HepG2 (cell line): ENCODE results near the gene CTNNA3. TPM values are rescaled to one million over a fixed set of nuclear protein-coding genes. Genes with fewer than 3 reads are reported as not detected.

ENCODE experiments used
- ATAC-seq: fragments of 200-7000 bp; cut with Tn5 transposase; 3 replicates; pipeline ENCODE4 v1.9.1; 2020; ENCODE audit warnings: mild to moderate bottlenecking, moderate library complexity
- BruUV-seq: library from RNA; stranded (reverse); fragments of 400-500 nt; replicated peaks from 2 replicates; lab custom pipeline; 2021; lab: Mats Ljungman, UMichigan
- CTCF ChIA-PET: fragments of 300-600 bp; formaldehyde crosslinking; extraction: SDS; loops from one replicate; lab custom pipeline; 2021; ENCODE audit warnings: low total read pairs, inconsistent platforms, low intra/inter-chr PET ratio; lab: Yijun Ruan, JAX
- POLR2A ChIA-PET: fragments of 350-600 bp; sonication (Branson Sonifier 250); formaldehyde crosslinking; loops from one replicate; lab custom pipeline; 2020; ENCODE audit warnings: antibody characterized with exemption, inconsistent platforms; lab: Yijun Ruan, JAX
- DNase-seq: peaks from one replicate; pipeline ENCODE4 v3.0.0-alpha.2; 2015; ENCODE audit warnings: low spot score
- FAIRE-seq: peaks from 3 replicates; lab custom pipeline; 2011; peaks lifted over from hg19 to GRCh38; lab: Jason Lieb, UNC
- H2AFZ ChIP-seq: one replicate; pipeline ENCODE4 v1.6.1; 2011; ENCODE audit warnings: low read length, inconsistent platforms
- H3K27ac ChIP-seq: fragments of 300-600 bp; 3 replicates; pipeline ENCODE4 v1.8.0; 2011; ENCODE audit warnings: mixed run types, mild to moderate bottlenecking, mixed read lengths, low read length, inconsistent platforms; ENCODE audit not compliant: insufficient read depth; ENCODE audit errors: extremely low read length
- H3K27me3 ChIP-seq, 2 experiments: fragments of 200-600 bp in 1 of 2; 2 replicates in 1 of 2; 3 replicates in 1 of 2; pipeline versions ENCODE4 v1.6.0 to v1.8.0; 2011; ENCODE audit warnings: low read length in 2 of 2, mild to moderate bottlenecking in 2 of 2, moderate library complexity in 2 of 2, inconsistent platforms in 1 of 2; ENCODE audit not compliant: insufficient read depth in 2 of 2, control insufficient read depth in 1 of 2
- H3K36me3 ChIP-seq, 2 experiments: fragments of 200-600 bp in 1 of 2; replicated peaks in 1 of 2; 2 replicates in 1 of 2; 3 replicates in 1 of 2; pipeline versions ENCODE4 v1.5.1 to v1.8.0; 2011; ENCODE audit warnings: low read length in 2 of 2, inconsistent platforms in 1 of 2; ENCODE audit not compliant: insufficient read depth in 2 of 2, control insufficient read depth in 1 of 2
- H3K4me1 ChIP-seq: 2 replicates; pipeline ENCODE4 v1.5.1; 2012; ENCODE audit warnings: low read length, inconsistent platforms; ENCODE audit not compliant: insufficient read depth
- H3K4me2 ChIP-seq: 2 replicates; pipeline ENCODE4 v1.6.0; 2011; ENCODE audit warnings: low read depth, low read length, inconsistent platforms
- H3K4me3 ChIP-seq, 3 experiments: fragments of 200-600 bp in 1 of 3; sonication (generic), shearing (Covaris generic) in 1 of 3; replicated peaks in 1 of 3; 2 replicates each; pipeline ENCODE4 v1.5.1; 2011 to 2016; ENCODE audit warnings: low read length in 3 of 3, inconsistent platforms in 2 of 3, low read depth in 2 of 3, mild to moderate bottlenecking in 2 of 3, control low read depth in 1 of 3, mixed read lengths in 1 of 3; ENCODE audit not compliant: insufficient read depth in 1 of 3
- H3K79me2 ChIP-seq: one replicate; pipeline ENCODE4 v1.6.1; 2011; ENCODE audit warnings: low read length, inconsistent platforms; ENCODE audit not compliant: insufficient read depth
- H3K9ac ChIP-seq: 2 replicates; pipeline ENCODE4 v1.6.0; 2011; ENCODE audit warnings: mild to moderate bottlenecking, low read depth, low read length, inconsistent platforms; ENCODE audit not compliant: insufficient read depth
- H3K9me3 ChIP-seq: 2 replicates; pipeline ENCODE4 v1.5.1; 2012; ENCODE audit warnings: mild to moderate bottlenecking, low read length
- H4K20me1 ChIP-seq: 2 replicates; pipeline ENCODE4 v1.6.0; 2011; ENCODE audit warnings: inconsistent platforms, mild to moderate bottlenecking, low read length, moderate library complexity; ENCODE audit not compliant: insufficient read depth
- ATF3 ChIP-seq: sonication (generic); formaldehyde crosslinking; IDR thresholded peaks from 2 replicates; pipeline ENCODE4 v1.4.0; 2020; ENCODE audit warnings: missing genetic modification reagents
- DDIT3 ChIP-seq: sonication (generic); formaldehyde crosslinking; IDR thresholded peaks from 2 replicates; pipeline ENCODE4 v1.4.0; 2020; ENCODE audit warnings: mild to moderate bottlenecking, missing genetic modification reagents
- HMGA1 ChIP-seq: sonication (generic); formaldehyde crosslinking; conservative IDR thresholded peaks from 2 replicates; pipeline ENCODE4 v1.4.0; 2020; ENCODE audit warnings: missing genetic modification reagents
- MBD4 ChIP-seq: IDR thresholded peaks from 2 replicates; pipeline ENCODE4 v1.6.1; 2012; ENCODE audit warnings: low read length, inconsistent platforms, borderline replicate concordance
- MYC ChIP-seq: sonication (generic); formaldehyde crosslinking; IDR thresholded peaks from 2 replicates; pipeline ENCODE4 v1.9.0; 2021; ENCODE audit warnings: missing genetic modification reagents, borderline replicate concordance
- PRDM4 ChIP-seq: sonication (generic); formaldehyde crosslinking; IDR thresholded peaks from 2 replicates; pipeline ENCODE4 v1.9.0; 2021; ENCODE audit warnings: missing genetic modification reagents, borderline replicate concordance
- SETDB1 ChIP-seq: sonication (generic); formaldehyde crosslinking; IDR thresholded peaks from 2 replicates; pipeline ENCODE4 v1.5.1; 2020; ENCODE audit warnings: missing genetic modification reagents, mild to moderate bottlenecking, borderline replicate concordance
- ZNF253 ChIP-seq: sonication (generic); formaldehyde crosslinking; IDR thresholded peaks from 2 replicates; pipeline ENCODE4 v1.8.0; 2022; ENCODE audit warnings: mild to moderate bottlenecking, missing genetic modification reagents, borderline replicate concordance
- ZNF780A ChIP-seq: sonication (generic); formaldehyde crosslinking; IDR thresholded peaks from 2 replicates; pipeline ENCODE4 v1.8.0; 2022; ENCODE audit warnings: mild to moderate bottlenecking, missing genetic modification reagents, moderate library complexity
- WGBS: methylation state at CpG from one replicate; pipeline ENCODE4 v1.1.6; 2017; ENCODE audit warnings: low lambda C conversion rate; 5-methylcytosine and 5-hydroxymethylcytosine counted together
- in situ Hi-C: cut with HindIII; loops from 2 replicates; pipeline ENCODE4 v1.10.0; 2017; ENCODE audit warnings: low pct_unique_long_range_greater_than_20kb; ENCODE audit not compliant: extremely low pct_ligation_motif_present
- intact Hi-C: fragments of 100-400 bp; cut with micrococcal nuclease; formaldehyde crosslinking; loops from one replicate; pipeline ENCODE4 v1.10.0; 2022; ENCODE audit not compliant: unreplicated experiment
- polyA plus RNA-seq, 8 experiments: library from polyadenylated mRNA; depleted of rRNA in 3 of 8; stranded (reverse) in 7 of 8; unstranded in 1 of 8; fragments of >200 nt; fragmentation: Illumina TruSeq in 4 of 8; extraction: Trizol in 4 of 8; gene quantifications; 2 replicates each; pipeline versions ENCODE4 v1.2.1 to v1.2.3, GENCODE V29; 2011 to 2016; ENCODE audit warnings: low read depth in 4 of 8, missing spikeins in 1 of 8, mixed read lengths in 1 of 8; ENCODE audit not compliant: insufficient read depth in 1 of 8
- total RNA-seq, 5 experiments: library from RNA; depleted of rRNA; stranded (reverse); fragments of >200 nt; fragmentation: Illumina TruSeq; extraction: Trizol; gene quantifications; 2 replicates each; pipeline ENCODE4 v1.2.3, GENCODE V29; 2016; ENCODE audit warnings: low read depth in 1 of 5
- TF ChIP-seq, protein P1 (sequence below): IDR thresholded peaks from 2 replicates; pipeline ENCODE4 v1.6.1; 2016; ENCODE audit warnings: missing compliant biosample characterization, missing genetic modification reagents, borderline replicate concordance
- TF ChIP-seq, protein P2 (sequence below): sonication (generic); formaldehyde crosslinking; IDR thresholded peaks from 2 replicates; pipeline ENCODE4 v1.5.1; 2020; ENCODE audit warnings: missing genetic modification reagents, mild to moderate bottlenecking, borderline replicate concordance

The CTNNA3 gene
- total and polyA plus RNA-seq, 2 of the 13 experiments (the other 11 are each of a cell fraction or from before 2014, with no cell fraction given), result not detected

- H3K9ac ChIP-seq, result no peak overlapping the region
- intact Hi-C loops (no loop called here), in situ Hi-C loops (no loop called here)
- H3K4me3 ChIP-seq, result no peak overlapping the region
- no peaks in the 10 kb centered on the region for H3K36me3 ChIP-seq
- H3K4me2 ChIP-seq, result no peak overlapping the region
- no peak for DNase-seq
- POLR2A ChIA-PET, result no interaction called here
- H3K27ac ChIP-seq, result no peak overlapping the region
- no peaks in the 10 kb centered on the region for H3K79me2 ChIP-seq
- CTCF ChIA-PET, result no interaction called here
- H2AFZ ChIP-seq, result no peak overlapping the region
- H3K9me3 ChIP-seq, result no peaks in the 10 kb centered on the region
- no peaks in the 10 kb centered on the region for H3K27me3 ChIP-seq
- no peak for ATAC-seq
- WGBS, result 2% methylated on average over 2 of the region's 2 CpGs
- H3K4me1 ChIP-seq, result no peaks in the 10 kb centered on the region
- H4K20me1 ChIP-seq, result no peaks in the 10 kb centered on the region
- FAIRE-seq, result no peak
- no peak for TF ChIP-seq HMGA1
- no TSS peak for BruUV-seq
These were observed 972.2 kb downstream of the CTNNA3 start for GRCh38 chr10:66723608-66724400.

DNA sequence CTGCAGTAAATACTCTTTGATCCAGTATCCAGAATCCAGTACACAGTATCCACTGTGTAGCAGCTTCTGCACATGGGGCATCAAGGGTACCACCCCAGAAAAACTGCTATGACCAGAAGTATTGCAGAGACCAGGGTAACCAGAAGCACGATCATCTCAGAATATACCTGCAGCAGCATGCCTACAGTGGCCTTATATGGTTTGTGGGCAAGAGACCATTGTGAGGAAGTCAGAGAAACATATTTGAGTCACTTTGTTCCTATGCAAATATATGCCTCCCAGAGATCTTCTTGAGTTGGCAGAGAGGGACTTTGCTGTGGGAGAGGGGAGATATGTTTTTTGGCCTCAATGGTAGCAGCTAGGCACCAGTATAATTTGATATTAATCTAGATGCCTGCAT is 976.5 kb downstream of the CTNNA3 start:
- intact Hi-C loops (no loop called here), in situ Hi-C loops (no loop called here)
- H4K20me1 ChIP-seq, result no peaks in the 10 kb centered on the region
- no peak overlapping the region for H3K4me2 ChIP-seq
- H3K9ac ChIP-seq, result no peak overlapping the region
- BruUV-seq, result no TSS peak
- no peak overlapping the region for H2AFZ ChIP-seq
- H3K9me3 ChIP-seq, result no peaks in the 10 kb centered on the region
- H3K36me3 ChIP-seq, result no peaks in the 10 kb centered on the region
- DNase-seq (no peak), FAIRE-seq (no peak), ATAC-seq (no peak)
- no peaks in the 10 kb centered on the region for H3K4me1 ChIP-seq
- H3K79me2 ChIP-seq, result no peaks in the 10 kb centered on the region
- H3K4me3 ChIP-seq, result no peak overlapping the region
- no peak overlapping the region for H3K27ac ChIP-seq
- no peaks in the 10 kb centered on the region for H3K27me3 ChIP-seq
- WGBS, result 0% methylated on average over 1 of the region's 1 CpG
- POLR2A ChIA-PET, result no interaction called here
- CTCF ChIA-PET, result no interaction called here
- no peak for TF ChIP-seq ATF3 (CRISPR knock-in tag)
- TF ChIP-seq PRDM4 (CRISPR knock-in tag), result no peak
- no peak for TF ChIP-seq DDIT3 (CRISPR knock-in tag)
- TF ChIP-seq, protein P1, sequence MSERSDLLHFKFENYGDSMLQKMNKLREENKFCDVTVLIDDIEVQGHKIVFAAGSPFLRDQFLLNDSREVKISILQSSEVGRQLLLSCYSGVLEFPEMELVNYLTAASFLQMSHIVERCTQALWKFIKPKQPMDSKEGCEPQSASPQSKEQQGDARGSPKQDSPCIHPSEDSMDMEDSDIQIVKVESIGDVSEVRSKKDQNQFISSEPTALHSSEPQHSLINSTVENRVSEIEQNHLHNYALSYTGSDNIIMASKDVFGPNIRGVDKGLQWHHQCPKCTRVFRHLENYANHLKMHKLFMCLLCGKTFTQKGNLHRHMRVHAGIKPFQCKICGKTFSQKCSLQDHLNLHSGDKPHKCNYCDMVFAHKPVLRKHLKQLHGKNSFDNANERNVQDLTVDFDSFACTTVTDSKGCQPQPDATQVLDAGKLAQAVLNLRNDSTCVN (CRISPR knock-in tag), result no peak
- TF ChIP-seq SETDB1, result no peak
- TF ChIP-seq MBD4, result no peak
- no peak for TF ChIP-seq MYC (CRISPR knock-in tag)
- TF ChIP-seq, protein P2, sequence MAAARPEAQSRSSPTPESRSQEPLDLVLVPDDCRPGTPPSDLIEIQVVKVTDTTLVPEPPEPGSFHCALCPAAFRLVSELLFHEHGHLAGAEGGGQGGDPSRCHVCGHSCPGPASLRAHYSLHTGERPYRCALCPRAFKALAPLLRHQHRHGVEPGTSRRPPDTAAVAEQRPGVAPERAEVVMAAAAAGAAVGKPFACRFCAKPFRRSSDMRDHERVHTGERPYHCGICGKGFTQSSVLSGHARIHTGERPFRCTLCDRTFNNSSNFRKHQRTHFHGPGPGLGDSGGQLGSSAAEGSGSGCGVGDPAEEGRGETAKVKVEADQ (CRISPR knock-in tag), result no peak
- no peak for TF ChIP-seq ZNF780A (CRISPR knock-in tag)
- TF ChIP-seq ZNF253 (CRISPR knock-in tag), result no peak
